Heart left ventricle (tissue), 13 donors: Measurements from ENCODE around the gene P2RY8.

Experiments used
- CTCF ChIP-seq, 12 donors: fragments of 200-600 bp; sonication (generic) in 4 of 12; IDR thresholded peaks; one replicate each; pipeline versions ENCODE4 v1.5.0 to v1.8.0; 2018 to 2022; ENCODE audit warnings: antibody characterized with exemption in 12 of 12, mild to moderate bottlenecking in 5 of 12
- POLR2A ChIP-seq, 2 donors: fragments of 450-650 bp; IDR thresholded peaks; one replicate each; pipeline ENCODE4 v1.6.1; 2017; ENCODE audit warnings: antibody characterized with exemption in 2 of 2, mild to moderate bottlenecking in 2 of 2, moderate library complexity in 2 of 2
- donor health status: ischemic (EF 13 %, LVEDD 7.1; RV severe dilation, severe dysfunction).
- donor health status: DM: no; HTN: yes; CAD: no.
- donor health status: DM: no; HTN: no; CAD: no.
- donor health status: ischemic (EF 25% LVEDD 6.9; RV normal size, moderate dysfunction).
- donor health status: ischemic (EF 25% LVEDD 5.7; RV mildly dilated, moderate dysfunction).
- donor health status: ischemic (EF 35%, LVEDD 5.7; RV mildly dilated, moderate dysfunction).
- donor health status: nonischemic (EF 11% LVEDD 7.7; RV severe dilation, severe dysfunction).
- donor health status: DM: yes; HTN: yes; CAD: no.
- donor health status: PGD.
- donor health status: ischemic (EF 29% LVEDD 5.4; RV normal size, mild dysfunction).
- donor health status: nonischemic (EF 23%, LVEDD 6.1; RV moderate dilation, normal function).

GRCh38 chrX:1493412-1493811, 43.6 kb downstream of the P2RY8 start:
- TF ChIP-seq CTCF (IDR thresholded peaks at IDR 0.05) (no peak), POLR2A (IDR thresholded peaks at IDR 0.05) (no peak)
